GM12865 (cell line): ENCODE results near the gene MBP.

ENCODE experiments used
- DNase-seq: peaks from one replicate; pipeline ENCODE4 v3.0.0; 2010; ENCODE audit warnings: low read depth
- H3K4me3 ChIP-seq: 2 replicates; pipeline ENCODE4 v1.5.1; 2011; ENCODE audit warnings: mild to moderate bottlenecking, low read depth, low read length, control low read depth
- CTCF ChIP-seq: IDR thresholded peaks from 2 replicates; pipeline ENCODE4 v1.5.1; 2011; ENCODE audit warnings: low read length, control low read depth, low read depth, inconsistent platforms; ENCODE audit not compliant: insufficient read depth; ENCODE audit errors: missing control alignments

The MBP gene

GRCh38 chr18:77002496-77002895 is 130.1 kb downstream of the MBP start:
- TF ChIP-seq CTCF, result no peak
- H3K4me3 ChIP-seq, result no peak overlapping the region
- no peak for DNase-seq

- H3K4me3 ChIP-seq, result no peak overlapping the region
- no peak for TF ChIP-seq CTCF
- no peak for DNase-seq
These were observed 130.6 kb downstream of the MBP start for GRCh38 chr18:77001979-77002378.

- no peak for TF ChIP-seq CTCF
- no peak overlapping the region for H3K4me3 ChIP-seq
- DNase-seq, result no peak
These were observed 131.5 kb downstream of the MBP start for GRCh38 chr18:77001041-77001440.

- peak; percentile 52 for DNase-seq
These were observed 132.1 kb downstream of the MBP start for GRCh38 chr18:77000527-77000926.

GRCh38 chr18:76999077-76999476 is 133.5 kb downstream of the MBP start:
- no peak overlapping the region for H3K4me3 ChIP-seq
- no peak for TF ChIP-seq CTCF
- no peak for DNase-seq

More at GRCh38 chr18:77000527-77000926, 132.1 kb downstream of the MBP start:
- H3K4me3 ChIP-seq, result no peak overlapping the region
- TF ChIP-seq CTCF, result peak; percentile 98

GRCh38 chr18:76997951-76998808 is 134.4 kb downstream of the MBP start:
- DNase-seq, result no peak
- no peak overlapping the region for H3K4me3 ChIP-seq
- no peak for TF ChIP-seq CTCF

GRCh38 chr18:76996429-76996828 is 136.2 kb downstream of the MBP start:
- no peak for TF ChIP-seq CTCF
- DNase-seq, result no peak
- H3K4me3 ChIP-seq, result no peak overlapping the region
